ENCODE data around the gene SF1. TPM values are rescaled to one million over a fixed set of nuclear protein-coding genes. Genes with fewer than 3 reads are reported as not detected.
A peak's percentile ranks its signal among the peaks of the same experiment; 100 is the strongest.

Gene SF1
- total RNA-seq, 1 experiment from 2014 or later = 360 TPM

GRCh38 chr11:64776425-64776824 is 1.9 kb downstream of the SF1 start:
- POLR2A ChIA-PET = interaction anchor here (0.7 kb wide), 1 partner anchor 422 kb away, joined by 3 read pairs; no protein-coding TSS in a partner anchor
- ATAC-seq = no peak
- intact Hi-C loops (cut with micrococcal nuclease; ENCODE audit: unreplicated experiment) (no loop called here), in situ Hi-C loops (cut with HindIII; ENCODE audit: low pct_unique_long_range_greater_than_20kb, low sequenced_read_pairs) (no loop called here)
- Histone ChIP-seq H3K4me3 (ENCODE audit: low read depth in 2 of 2, low read length in 2 of 2) (peak overlapping the region; percentile 88 to 92), H3K27me3 (ENCODE audit: control insufficient read depth, insufficient read depth, low read length) (no peaks in the 10 kb centered on the region), H3K4me1 (ENCODE audit: control insufficient read depth, insufficient read depth, low read length) (peaks cover 16% of the 10 kb centered on the region), H3K27ac (ENCODE audit: low read length) (peak overlapping the region; percentile 88), H3K36me3 (ENCODE audit: control insufficient read depth, insufficient read depth, low read length) (peaks cover 56% of the 10 kb centered on the region), H3K9me3 (ENCODE audit: control insufficient read depth, insufficient read depth, low read depth, low read length) (no peaks in the 10 kb centered on the region)
- TF ChIP-seq TCF7L2 (IDR thresholded peaks at IDR 0.05; ENCODE audit: low read depth, low read length) (no peak), POLR2AphosphoS5 (IDR thresholded peaks at IDR 0.05; ENCODE audit: low read depth, low read length) (0 out of 2 replicates have a peak, but pooled peaks have one; percentile 20), CTCF (IDR thresholded peaks at IDR 0.05) (no peak), SIN3A (IDR thresholded peaks at IDR 0.05; ENCODE audit: borderline replicate concordance, insufficient read depth, low read depth, low read length) (no peak)
- TF ChIP-seq, protein P1, sequence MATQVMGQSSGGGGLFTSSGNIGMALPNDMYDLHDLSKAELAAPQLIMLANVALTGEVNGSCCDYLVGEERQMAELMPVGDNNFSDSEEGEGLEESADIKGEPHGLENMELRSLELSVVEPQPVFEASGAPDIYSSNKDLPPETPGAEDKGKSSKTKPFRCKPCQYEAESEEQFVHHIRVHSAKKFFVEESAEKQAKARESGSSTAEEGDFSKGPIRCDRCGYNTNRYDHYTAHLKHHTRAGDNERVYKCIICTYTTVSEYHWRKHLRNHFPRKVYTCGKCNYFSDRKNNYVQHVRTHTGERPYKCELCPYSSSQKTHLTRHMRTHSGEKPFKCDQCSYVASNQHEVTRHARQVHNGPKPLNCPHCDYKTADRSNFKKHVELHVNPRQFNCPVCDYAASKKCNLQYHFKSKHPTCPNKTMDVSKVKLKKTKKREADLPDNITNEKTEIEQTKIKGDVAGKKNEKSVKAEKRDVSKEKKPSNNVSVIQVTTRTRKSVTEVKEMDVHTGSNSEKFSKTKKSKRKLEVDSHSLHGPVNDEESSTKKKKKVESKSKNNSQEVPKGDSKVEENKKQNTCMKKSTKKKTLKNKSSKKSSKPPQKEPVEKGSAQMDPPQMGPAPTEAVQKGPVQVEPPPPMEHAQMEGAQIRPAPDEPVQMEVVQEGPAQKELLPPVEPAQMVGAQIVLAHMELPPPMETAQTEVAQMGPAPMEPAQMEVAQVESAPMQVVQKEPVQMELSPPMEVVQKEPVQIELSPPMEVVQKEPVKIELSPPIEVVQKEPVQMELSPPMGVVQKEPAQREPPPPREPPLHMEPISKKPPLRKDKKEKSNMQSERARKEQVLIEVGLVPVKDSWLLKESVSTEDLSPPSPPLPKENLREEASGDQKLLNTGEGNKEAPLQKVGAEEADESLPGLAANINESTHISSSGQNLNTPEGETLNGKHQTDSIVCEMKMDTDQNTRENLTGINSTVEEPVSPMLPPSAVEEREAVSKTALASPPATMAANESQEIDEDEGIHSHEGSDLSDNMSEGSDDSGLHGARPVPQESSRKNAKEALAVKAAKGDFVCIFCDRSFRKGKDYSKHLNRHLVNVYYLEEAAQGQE (IDR thresholded peaks at IDR 0.05; ENCODE audit: insufficient read depth in 1 of 2, low read depth in 2 of 2, low read length in 1 of 2) = no peak
- no TSS peak for BruUV-seq (replicated peaks)
- DNase-seq (ENCODE audit: low read depth, low spot score) = no peak
- CTCF ChIA-PET = interaction anchor here (0.6 kb wide), 1 partner anchor 68 kb away, joined by 3 read pairs; the partner anchor contains the start of gene CDC42BPG

- BruUV-seq (replicated peaks) = no TSS peak
- intact Hi-C loops (cut with micrococcal nuclease; ENCODE audit: unreplicated experiment) = no loop called here
- in situ Hi-C loops (cut with HindIII; ENCODE audit: low pct_unique_long_range_greater_than_20kb, low sequenced_read_pairs) = no loop called here
These were observed 4.2 kb downstream of the SF1 start for GRCh38 chr11:64774144-64774543.

More at GRCh38 chr11:64774144-64774543, 4.2 kb downstream of the SF1 start:
- peaks cover 78% of the 10 kb centered on the region for H3K36me3 ChIP-seq (ENCODE audit: control insufficient read depth, insufficient read depth, low read length)
- H3K27me3 ChIP-seq (ENCODE audit: control insufficient read depth, insufficient read depth, low read length) = no peaks in the 10 kb centered on the region
- ATAC-seq = no peak
- ChIA-PET CTCF (no interaction called here), POLR2A (interaction anchor here (0.7 kb wide), 1 partner anchor 392 kb away, joined by 7 read pairs; no protein-coding TSS in a partner anchor)
- TF ChIP-seq, protein P1 (IDR thresholded peaks at IDR 0.05; ENCODE audit: insufficient read depth in 1 of 2, low read depth in 2 of 2, low read length in 1 of 2) = no peak
- no peak for TF ChIP-seq SIN3A (IDR thresholded peaks at IDR 0.05; ENCODE audit: borderline replicate concordance, insufficient read depth, low read depth, low read length)
- TF ChIP-seq CTCF (IDR thresholded peaks at IDR 0.05) = no peak
- TF ChIP-seq TCF7L2 (IDR thresholded peaks at IDR 0.05; ENCODE audit: low read depth, low read length) = no peak
- TF ChIP-seq POLR2AphosphoS5 (IDR thresholded peaks at IDR 0.05; ENCODE audit: low read depth, low read length) = no peak
- H3K9me3 ChIP-seq (ENCODE audit: control insufficient read depth, insufficient read depth, low read depth, low read length) = no peaks in the 10 kb centered on the region
- no peak overlapping the region for H3K27ac ChIP-seq (ENCODE audit: low read length)
- H3K4me3 ChIP-seq (ENCODE audit: low read depth in 2 of 2, low read length in 2 of 2) = no peak overlapping the region
- DNase-seq (ENCODE audit: low read depth, low spot score) = no peak
- H3K4me1 ChIP-seq (ENCODE audit: control insufficient read depth, insufficient read depth, low read length) = peaks cover 13% of the 10 kb centered on the region
